ENCODE data around the gene ASTN2. TPM values are rescaled to one million over a fixed set of nuclear protein-coding genes. Genes with fewer than 3 reads are reported as not detected.

Gene ASTN2
- total and polyA plus RNA-seq, 4 donors: 0.57 to 2.9 (median 1.4) TPM

- TF ChIP-seq ZBTB33 (IDR thresholded peaks at IDR 0.05) (no peak), RXRA (IDR thresholded peaks at IDR 0.05) (no peak), MAX (IDR thresholded peaks at IDR 0.05) (no peak), EGR1 (IDR thresholded peaks at IDR 0.05; ENCODE audit: low read depth in 2 of 2) (no peak), CTCF (IDR thresholded peaks at IDR 0.05; ENCODE audit: low read depth, low read length, missing input control) (no peak), GABPA (IDR thresholded peaks at IDR 0.05 in 1 of 2, conservative IDR thresholded peaks at IDR 0.05 in 1 of 2) (no peak), RAD21 (IDR thresholded peaks at IDR 0.05) (no peak), NR2F2 (IDR thresholded peaks at IDR 0.05) (no peak), HNF4G (IDR thresholded peaks at IDR 0.05) (no peak)
These were observed 555.1 kb downstream of the ASTN2 start (continued) for GRCh38 chr9:116859763-116860162.

- H3K9ac ChIP-seq (ENCODE audit: low read depth in 1 of 2, low read length in 2 of 2): no peak overlapping the region
These were observed 557.5 kb downstream of the ASTN2 start for GRCh38 chr9:116857321-116857720.

More at GRCh38 chr9:116857321-116857720, 557.5 kb downstream of the ASTN2 start:
- no peaks in the 10 kb centered on the region for H3K36me3 ChIP-seq (ENCODE audit: control insufficient read depth in 4 of 4, insufficient read depth in 3 of 4, low read depth in 1 of 4, low read length in 3 of 4)
- H3K4me3 ChIP-seq (ENCODE audit: low read depth in 1 of 3, low read length in 3 of 3): no peak overlapping the region
- DNase-seq (ENCODE audit: low spot score): no peak
- H3K27ac ChIP-seq (ENCODE audit: low read depth in 1 of 2, low read length in 2 of 2): no peak overlapping the region
- no peaks in the 10 kb centered on the region for H3K9me3 ChIP-seq (ENCODE audit: control insufficient read depth in 4 of 4, low read length in 3 of 4)
- 69% methylated on average over 2 of the region's 2 CpGs for WGBS
- no peaks in the 10 kb centered on the region for H3K27me3 ChIP-seq (ENCODE audit: control insufficient read depth in 4 of 4, insufficient read depth in 4 of 4, low read length in 3 of 4)
- H3K4me1 ChIP-seq (ENCODE audit: control insufficient read depth in 4 of 4, insufficient read depth in 4 of 4, low read length in 3 of 4): no peaks in the 10 kb centered on the region
- TF ChIP-seq RAD21 (IDR thresholded peaks at IDR 0.05): no peak
- no peak for TF ChIP-seq REST (IDR thresholded peaks at IDR 0.05)
- TF ChIP-seq YY1 (IDR thresholded peaks at IDR 0.05): no peak
- TF ChIP-seq SP1 (IDR thresholded peaks at IDR 0.05): no peak
- TF ChIP-seq HNF4G (IDR thresholded peaks at IDR 0.05): no peak
- TF ChIP-seq FOXA1 (IDR thresholded peaks at IDR 0.05): no peak
- TF ChIP-seq ZBTB33 (IDR thresholded peaks at IDR 0.05): no peak
- TF ChIP-seq HNF4A (conservative IDR thresholded peaks at IDR 0.05): no peak
- no peak for TF ChIP-seq CTCF (IDR thresholded peaks at IDR 0.05; ENCODE audit: low read depth, low read length, missing input control)
- no peak for TF ChIP-seq EGR1 (IDR thresholded peaks at IDR 0.05; ENCODE audit: low read depth in 2 of 2)
- no peak for TF ChIP-seq MAX (IDR thresholded peaks at IDR 0.05)
- no peak for TF ChIP-seq TAF1 (conservative IDR thresholded peaks at IDR 0.05)
- no peak for TF ChIP-seq RXRA (IDR thresholded peaks at IDR 0.05)
- no peak for TF ChIP-seq JUND (IDR thresholded peaks at IDR 0.05)
- no peak for TF ChIP-seq GABPA (IDR thresholded peaks at IDR 0.05 in 1 of 2, conservative IDR thresholded peaks at IDR 0.05 in 1 of 2)
- no peak for TF ChIP-seq FOXA2 (IDR thresholded peaks at IDR 0.05)

Measured in liver (tissue), 9 donors.